ENCODE results near the gene DIAPH3.

DIAPH3 gene

GRCh38 chr13:59978862-59979261, 184.9 kb downstream of the DIAPH3 start:
- TF ChIP-seq, protein P1, sequence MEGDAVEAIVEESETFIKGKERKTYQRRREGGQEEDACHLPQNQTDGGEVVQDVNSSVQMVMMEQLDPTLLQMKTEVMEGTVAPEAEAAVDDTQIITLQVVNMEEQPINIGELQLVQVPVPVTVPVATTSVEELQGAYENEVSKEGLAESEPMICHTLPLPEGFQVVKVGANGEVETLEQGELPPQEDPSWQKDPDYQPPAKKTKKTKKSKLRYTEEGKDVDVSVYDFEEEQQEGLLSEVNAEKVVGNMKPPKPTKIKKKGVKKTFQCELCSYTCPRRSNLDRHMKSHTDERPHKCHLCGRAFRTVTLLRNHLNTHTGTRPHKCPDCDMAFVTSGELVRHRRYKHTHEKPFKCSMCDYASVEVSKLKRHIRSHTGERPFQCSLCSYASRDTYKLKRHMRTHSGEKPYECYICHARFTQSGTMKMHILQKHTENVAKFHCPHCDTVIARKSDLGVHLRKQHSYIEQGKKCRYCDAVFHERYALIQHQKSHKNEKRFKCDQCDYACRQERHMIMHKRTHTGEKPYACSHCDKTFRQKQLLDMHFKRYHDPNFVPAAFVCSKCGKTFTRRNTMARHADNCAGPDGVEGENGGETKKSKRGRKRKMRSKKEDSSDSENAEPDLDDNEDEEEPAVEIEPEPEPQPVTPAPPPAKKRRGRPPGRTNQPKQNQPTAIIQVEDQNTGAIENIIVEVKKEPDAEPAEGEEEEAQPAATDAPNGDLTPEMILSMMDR (IDR thresholded peaks at IDR 0.05; ENCODE audit: low read depth, low read length) = no peak
- no peak for DNase-seq (ENCODE audit: extremely low read depth, low read depth)

DNA sequence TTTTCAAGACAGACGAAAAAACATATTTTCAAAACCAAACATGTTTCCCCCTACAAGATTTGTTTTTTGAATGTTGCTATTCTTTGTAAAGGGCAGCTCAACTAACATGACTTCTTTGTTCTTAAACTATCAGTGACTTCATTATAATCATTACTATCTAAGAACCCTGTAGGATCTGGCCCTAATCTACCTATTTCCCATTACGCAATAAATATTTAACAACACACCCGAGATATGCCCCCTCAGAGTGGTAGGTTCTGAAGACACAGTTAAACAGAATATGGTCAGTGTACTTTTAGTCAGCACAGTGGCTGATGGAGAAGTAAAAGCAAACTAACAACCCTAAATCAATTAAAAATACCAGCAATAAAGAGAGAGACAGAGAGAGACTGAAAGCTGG, 186.9 kb downstream of the DIAPH3 start:
- TF ChIP-seq, protein P1 (IDR thresholded peaks at IDR 0.05; ENCODE audit: low read depth, low read length) = no peak
- no peak for DNase-seq (ENCODE audit: extremely low read depth, low read depth)

DNA sequence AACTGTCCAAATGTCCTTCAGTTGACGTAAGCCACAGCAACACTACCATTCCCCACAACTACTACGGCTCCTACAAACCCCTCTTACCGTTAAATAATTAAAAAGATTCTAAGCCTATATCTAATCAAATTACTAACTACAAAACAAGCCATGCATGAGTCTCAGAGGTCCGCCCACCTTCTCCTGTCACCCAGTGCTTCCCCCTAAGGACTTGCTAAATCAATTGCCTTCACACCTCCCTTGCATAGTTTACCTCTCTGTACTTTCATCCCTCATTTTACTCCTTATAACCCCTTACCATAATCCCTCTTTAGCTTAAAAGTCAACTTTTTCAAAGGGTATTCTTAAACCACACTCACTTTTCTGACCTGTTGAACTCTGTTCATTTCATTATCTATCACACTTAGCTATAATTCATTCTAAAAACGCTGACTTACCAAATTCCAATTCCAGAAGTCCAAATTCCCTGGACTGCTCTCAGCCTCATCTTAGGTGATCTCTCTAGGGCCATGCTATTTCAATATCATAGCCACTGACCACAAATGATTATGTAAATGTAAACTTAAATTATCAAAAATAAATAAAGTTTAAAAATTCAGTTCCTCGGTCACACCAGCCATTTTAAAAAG, 187.8 kb downstream of the DIAPH3 start:
- TF ChIP-seq, protein P1 (IDR thresholded peaks at IDR 0.05; ENCODE audit: low read depth, low read length) = no peak
- DNase-seq (ENCODE audit: extremely low read depth, low read depth) = no peak

DNA sequence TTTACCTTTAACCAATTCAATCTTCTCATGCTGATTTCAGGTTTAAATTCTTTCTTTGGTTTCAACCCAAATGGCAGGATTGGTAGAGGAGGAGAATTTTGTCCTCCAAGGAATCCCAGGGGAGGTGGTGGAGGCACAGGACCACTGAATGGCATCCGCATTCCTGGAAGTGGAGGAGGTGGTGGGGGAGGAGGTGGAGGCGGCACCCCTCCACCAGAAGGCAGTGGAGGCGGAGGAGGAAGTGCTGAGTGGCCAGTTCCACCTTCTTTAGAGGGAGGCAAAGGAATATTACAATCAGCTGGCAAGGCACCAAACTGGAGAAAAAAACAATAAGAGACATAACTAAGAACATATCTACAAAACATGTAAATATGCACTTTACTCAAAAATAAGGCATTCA, 192.9 kb downstream of the DIAPH3 start:
- TF ChIP-seq, protein P1 (IDR thresholded peaks at IDR 0.05; ENCODE audit: low read depth, low read length) = no peak
- DNase-seq (ENCODE audit: extremely low read depth, low read depth) = no peak

- no peak for DNase-seq (ENCODE audit: extremely low read depth, low read depth)
- TF ChIP-seq, protein P1 (IDR thresholded peaks at IDR 0.05; ENCODE audit: low read depth, low read length) = no peak
These were observed 199.9 kb downstream of the DIAPH3 start for GRCh38 chr13:59963827-59964226.

GRCh38 chr13:59963383-59963782, 200.3 kb downstream of the DIAPH3 start:
- DNase-seq (ENCODE audit: extremely low read depth, low read depth) = no peak
- TF ChIP-seq, protein P1 (IDR thresholded peaks at IDR 0.05; ENCODE audit: low read depth, low read length) = no peak

- TF ChIP-seq, protein P1 (IDR thresholded peaks at IDR 0.05; ENCODE audit: low read depth, low read length) = no peak
- no peak for DNase-seq (ENCODE audit: extremely low read depth, low read depth)
These were observed 201.4 kb downstream of the DIAPH3 start for GRCh38 chr13:59962343-59962742.

Measured in AG09319 (cell line).